Suprapubic skin (tissue), 4 donors: ENCODE measurements around the gene RSPO4.

Source experiments
- CTCF ChIP-seq, 2 donors: fragments of 200-600 bp in 1 of 2; fragments of 450-650 bp in 1 of 2; sonication (generic) in 1 of 2; IDR thresholded peaks; one replicate each; pipeline ENCODE4 v1.5.1; 2016 to 2019; ENCODE audit warnings: antibody characterized with exemption in 2 of 2, mild to moderate bottlenecking in 1 of 2, moderate library complexity in 1 of 2
- EP300 ChIP-seq: sonication (generic); formaldehyde crosslinking; IDR thresholded peaks from one replicate; pipeline ENCODE4 v1.6.1; 2017; ENCODE audit warnings: antibody characterized with exemption
- POLR2AphosphoS5 ChIP-seq, 3 donors: sonication (generic); formaldehyde crosslinking; IDR thresholded peaks; one replicate each; pipeline ENCODE4 v1.6.1; 2017; ENCODE audit warnings: antibody characterized with exemption in 3 of 3

GRCh38 chr20:986733-987355 lies 15.3 kb downstream of the RSPO4 start:
- TF ChIP-seq POLR2AphosphoS5 (IDR thresholded peaks at IDR 0.05), result no peak
- no peak for TF ChIP-seq EP300
- TF ChIP-seq CTCF (IDR thresholded peaks at IDR 0.05), result no peak
